Fibroblast of skin of left quadriceps (primary cell): ENCODE measurements around the gene LCAT.
A peak's percentile ranks its signal among the peaks of the same experiment; 100 is the strongest.
"Not testable (repeated sequence)": the region's sequence is repeated elsewhere in the genome, so short reads cannot be mapped to it uniquely, and the experiment has no call there.

Source experiments
- DNase-seq, 2 experiments: peaks; one replicate each; pipeline ENCODE4 v3.0.0-alpha.2; 2013; ENCODE audit warnings: low read depth in 2 of 2

The LCAT gene

GRCh38 chr16:67943619-67944504 lies at the start of gene LCAT:
Gene LCAT, minus strand, starts transcription at chr16:67944120. Its CDS starts 19 bp downstream, at chr16:67944101.
- no peak for DNase-seq

GRCh38 chr16:67993207-67994039 lies 49.5 kb upstream of the LCAT start:
- peak; percentile 28 to 39 for DNase-seq

- no peak for DNase-seq
Measured at GRCh38 chr16:67992661-67993206, 48.8 kb upstream of the LCAT start.

GRCh38 chr16:67990018-67990386 lies 46.1 kb upstream of the LCAT start:
- DNase-seq = no peak

- no peak for DNase-seq
Measured at GRCh38 chr16:67989322-67990017, 45.5 kb upstream of the LCAT start.

- DNase-seq = no peak
Measured at GRCh38 chr16:67988675-67989074, 44.8 kb upstream of the LCAT start.

- DNase-seq = no peak
Measured at GRCh38 chr16:67987460-67988160, 43.7 kb upstream of the LCAT start.

- DNase-seq = no peak
Measured at GRCh38 chr16:67986949-67987348, 43.0 kb upstream of the LCAT start.

GRCh38 chr16:67982011-67982696 lies 38.2 kb upstream of the LCAT start:
- no peak for DNase-seq

- DNase-seq = no peak
Measured at GRCh38 chr16:67979955-67980678, 36.2 kb upstream of the LCAT start, which contains the start of gene DPEP3. Gene DPEP3, minus strand, starts transcription at chr16:67980499. Its CDS starts 119 bp downstream, at chr16:67980380.

- DNase-seq = no peak
Measured at GRCh38 chr16:67977469-67978227, 33.7 kb upstream of the LCAT start.

- DNase-seq = no peak
Measured at GRCh38 chr16:67977005-67977404, 33.1 kb upstream of the LCAT start.

GRCh38 chr16:67976205-67976604 lies 32.3 kb upstream of the LCAT start:
- DNase-seq = no peak

GRCh38 chr16:67975321-67976105 lies 31.6 kb upstream of the LCAT start:
- no peak for DNase-seq

- not testable (repeated sequence) for DNase-seq
Measured at GRCh38 chr16:67972285-67972684, 28.4 kb upstream of the LCAT start.

- no peak for DNase-seq
Measured at GRCh38 chr16:67971111-67971510, 27.2 kb upstream of the LCAT start.

GRCh38 chr16:67969254-67970039 lies 25.5 kb upstream of the LCAT start:
- no peak for DNase-seq
